ENCODE measurements around the gene SBSN.

Gene SBSN

DNA sequence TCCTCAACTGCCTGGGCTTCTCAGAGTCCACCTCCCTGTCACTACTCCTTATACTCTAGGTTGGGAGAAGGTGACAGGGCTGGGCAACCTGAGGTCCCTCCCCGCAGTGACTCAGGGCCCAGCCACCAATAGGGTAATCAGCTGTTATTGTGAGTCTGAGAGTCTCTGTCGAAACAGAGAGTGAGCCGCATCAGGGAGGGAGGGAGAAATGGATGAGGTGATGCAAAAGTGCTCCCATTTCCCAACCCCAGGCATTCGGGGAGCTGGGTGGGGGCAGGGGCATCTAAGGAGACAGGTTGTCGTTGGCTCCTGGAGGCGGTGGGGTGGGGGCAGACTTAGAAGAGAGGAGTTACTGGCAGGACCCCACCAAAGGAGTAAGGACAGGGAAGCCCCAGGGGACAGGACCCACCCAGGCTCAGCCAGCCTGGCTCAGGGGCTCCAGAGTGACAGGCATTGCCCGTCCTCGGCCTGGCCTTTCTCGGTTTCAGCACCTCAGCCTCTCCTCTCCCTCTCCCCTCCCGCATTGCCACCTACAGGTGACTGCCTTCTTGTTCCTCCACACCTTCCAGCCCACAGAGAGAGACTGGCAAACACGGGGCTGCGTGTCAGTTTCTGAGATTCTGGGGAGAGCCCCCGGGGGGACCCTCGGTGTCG lies 14.4 kb downstream of the SBSN start, which contains the start of gene DMKN:
DMKN (minus strand) TSS at position 22 of the 654 bp plus-strand sequence. CDS start 174 bp downstream, outside the sequence.
- H3K9me3 ChIP-seq (ENCODE audit: insufficient read depth, low read length, severe bottlenecking), result no peaks in the 10 kb centered on the region
- H3K27me3 ChIP-seq (ENCODE audit: insufficient read depth, low read length, poor library complexity), result peaks cover 15% of the 10 kb centered on the region
- H4K20me1 ChIP-seq (ENCODE audit: insufficient read depth, low read length), result no peaks in the 10 kb centered on the region; the same call in 1 of the 2 replicates
- no peak within 1 kb of the TSS for H3K4me2 ChIP-seq (ENCODE audit: insufficient read depth, low read length)
- no peaks in the 10 kb centered on the region for H3K4me1 ChIP-seq (ENCODE audit: insufficient read depth, low read length)
- no peak for DNase-seq
- no peak within 1 kb of the TSS for H3K4me3 ChIP-seq (ENCODE audit: low read depth in 1 of 2, low read length in 2 of 2)
- H3K36me3 ChIP-seq (ENCODE audit: insufficient read depth, low read length), result no peaks in the 10 kb centered on the region
- H2AFZ ChIP-seq (ENCODE audit: low read depth, low read length), result no peak within 1 kb of the TSS
- TF ChIP-seq EZH2 (IDR thresholded peaks at IDR 0.05; ENCODE audit: borderline replicate concordance, low read depth, low read length, severe bottlenecking), result no peak
- TF ChIP-seq, protein P1, sequence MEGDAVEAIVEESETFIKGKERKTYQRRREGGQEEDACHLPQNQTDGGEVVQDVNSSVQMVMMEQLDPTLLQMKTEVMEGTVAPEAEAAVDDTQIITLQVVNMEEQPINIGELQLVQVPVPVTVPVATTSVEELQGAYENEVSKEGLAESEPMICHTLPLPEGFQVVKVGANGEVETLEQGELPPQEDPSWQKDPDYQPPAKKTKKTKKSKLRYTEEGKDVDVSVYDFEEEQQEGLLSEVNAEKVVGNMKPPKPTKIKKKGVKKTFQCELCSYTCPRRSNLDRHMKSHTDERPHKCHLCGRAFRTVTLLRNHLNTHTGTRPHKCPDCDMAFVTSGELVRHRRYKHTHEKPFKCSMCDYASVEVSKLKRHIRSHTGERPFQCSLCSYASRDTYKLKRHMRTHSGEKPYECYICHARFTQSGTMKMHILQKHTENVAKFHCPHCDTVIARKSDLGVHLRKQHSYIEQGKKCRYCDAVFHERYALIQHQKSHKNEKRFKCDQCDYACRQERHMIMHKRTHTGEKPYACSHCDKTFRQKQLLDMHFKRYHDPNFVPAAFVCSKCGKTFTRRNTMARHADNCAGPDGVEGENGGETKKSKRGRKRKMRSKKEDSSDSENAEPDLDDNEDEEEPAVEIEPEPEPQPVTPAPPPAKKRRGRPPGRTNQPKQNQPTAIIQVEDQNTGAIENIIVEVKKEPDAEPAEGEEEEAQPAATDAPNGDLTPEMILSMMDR (IDR thresholded peaks at IDR 0.05; ENCODE audit: borderline replicate concordance, extremely low read depth, low read length, poor library complexity, severe bottlenecking), result no peak
- no peak within 1 kb of the TSS for H3K27ac ChIP-seq (ENCODE audit: low read length)
- no peaks in the 10 kb centered on the region for H3K79me2 ChIP-seq (ENCODE audit: insufficient read depth, low read length)
- no peak for ATAC-seq (ENCODE audit: insufficient read depth, low read depth)
- no peak within 1 kb of the TSS for H3K9ac ChIP-seq (ENCODE audit: low read depth, low read length)

DNA sequence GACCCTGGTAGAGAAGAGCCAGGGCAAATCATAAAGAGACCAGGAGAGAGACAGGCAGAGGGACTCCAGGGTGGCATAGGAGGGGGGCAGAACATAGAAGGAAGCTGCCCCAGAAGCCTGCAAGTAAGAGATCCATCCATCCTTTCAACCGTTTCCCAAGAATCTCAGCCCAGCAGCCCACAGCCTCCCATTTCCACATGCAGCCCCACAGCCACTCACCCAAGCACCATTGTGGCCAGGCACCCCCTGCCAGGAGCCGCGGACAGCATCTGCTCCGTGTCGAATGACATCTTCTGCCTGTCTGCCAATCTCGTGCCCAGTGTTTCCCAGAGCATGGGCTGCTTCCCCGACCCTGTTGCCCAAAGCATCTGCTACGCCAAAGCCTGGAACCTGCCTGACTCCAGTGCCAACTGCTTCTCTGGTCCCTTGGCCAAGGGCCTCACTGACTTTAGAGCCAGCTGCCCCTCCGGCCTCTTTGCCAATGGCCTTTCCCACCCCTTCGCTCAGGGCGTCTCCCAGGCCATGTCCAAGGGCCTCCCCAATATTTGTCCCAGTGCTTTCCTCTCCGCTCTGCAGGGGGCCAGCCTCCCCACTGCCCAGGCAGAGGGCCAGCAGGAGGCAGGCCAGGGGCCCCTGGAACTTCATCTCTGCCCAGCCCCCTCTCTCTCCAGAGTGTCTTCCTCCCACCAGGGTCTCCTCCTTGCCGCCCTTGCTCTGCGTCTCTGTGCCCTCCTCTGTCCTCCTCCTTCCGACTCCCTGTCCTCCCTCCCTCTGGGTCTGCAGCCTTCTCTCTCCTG lies 15.1 kb downstream of the SBSN start:
- peaks cover 21% of the 10 kb centered on the region for H3K27me3 ChIP-seq (ENCODE audit: insufficient read depth, low read length, poor library complexity)
- no peak overlapping the region for H3K4me2 ChIP-seq (ENCODE audit: insufficient read depth, low read length)
- DNase-seq (no peak), ATAC-seq (ENCODE audit: insufficient read depth, low read depth) (no peak)
- TF ChIP-seq EZH2 (IDR thresholded peaks at IDR 0.05; ENCODE audit: borderline replicate concordance, low read depth, low read length, severe bottlenecking), result no peak
- TF ChIP-seq, protein P1 (IDR thresholded peaks at IDR 0.05; ENCODE audit: borderline replicate concordance, extremely low read depth, low read length, poor library complexity, severe bottlenecking), result no peak
- no peaks in the 10 kb centered on the region for H3K9me3 ChIP-seq (ENCODE audit: insufficient read depth, low read length, severe bottlenecking)
- no peak overlapping the region for H3K4me3 ChIP-seq (ENCODE audit: low read depth in 1 of 2, low read length in 2 of 2)
- no peaks in the 10 kb centered on the region for H3K36me3 ChIP-seq (ENCODE audit: insufficient read depth, low read length)
- H2AFZ ChIP-seq (ENCODE audit: low read depth, low read length), result no peak overlapping the region
- H3K9ac ChIP-seq (ENCODE audit: low read depth, low read length), result no peak overlapping the region
- H3K4me1 ChIP-seq (ENCODE audit: insufficient read depth, low read length), result no peaks in the 10 kb centered on the region
- H3K27ac ChIP-seq (ENCODE audit: low read length), result no peak overlapping the region
- no peaks in the 10 kb centered on the region for H3K79me2 ChIP-seq (ENCODE audit: insufficient read depth, low read length)
- no peaks in the 10 kb centered on the region; the same call in 1 of the 2 replicates for H4K20me1 ChIP-seq (ENCODE audit: insufficient read depth, low read length)

DNA sequence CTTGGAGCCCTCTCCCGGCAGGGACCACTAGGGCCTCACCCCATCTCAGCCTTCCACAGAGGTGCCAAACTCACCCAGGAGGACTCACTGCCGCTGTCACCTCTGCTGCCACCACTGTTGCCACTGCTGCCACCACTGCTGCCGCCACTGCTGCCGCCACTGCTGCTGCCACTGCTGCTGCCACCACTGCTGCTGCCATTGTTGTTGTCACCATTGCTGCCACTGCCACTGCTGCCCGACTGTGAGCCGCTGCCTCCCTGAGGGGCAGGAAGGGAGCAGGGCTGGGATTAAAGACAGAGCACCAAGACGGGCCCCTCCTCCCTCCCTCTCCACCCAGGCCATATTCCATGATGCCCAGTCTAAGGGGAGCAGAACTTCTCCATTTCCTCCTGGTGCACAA lies 16.8 kb downstream of the SBSN start:
- Histone ChIP-seq H3K79me2 (ENCODE audit: insufficient read depth, low read length) (no peaks in the 10 kb centered on the region), H3K4me3 (ENCODE audit: low read depth in 1 of 2, low read length in 2 of 2) (no peak overlapping the region), H3K4me2 (ENCODE audit: insufficient read depth, low read length) (no peak overlapping the region), H3K9me3 (ENCODE audit: insufficient read depth, low read length, severe bottlenecking) (no peaks in the 10 kb centered on the region), H3K4me1 (ENCODE audit: insufficient read depth, low read length) (no peaks in the 10 kb centered on the region), H3K9ac (ENCODE audit: low read depth, low read length) (no peak overlapping the region), H3K36me3 (ENCODE audit: insufficient read depth, low read length) (no peaks in the 10 kb centered on the region), H3K27me3 (ENCODE audit: insufficient read depth, low read length, poor library complexity) (peaks cover 36% of the 10 kb centered on the region), H3K27ac (ENCODE audit: low read length) (no peak overlapping the region), H2AFZ (ENCODE audit: low read depth, low read length) (no peak overlapping the region), H4K20me1 (ENCODE audit: insufficient read depth, low read length) (no peaks in the 10 kb centered on the region; the same call in 1 of the 2 replicates)
- no peak for TF ChIP-seq EZH2 (IDR thresholded peaks at IDR 0.05; ENCODE audit: borderline replicate concordance, low read depth, low read length, severe bottlenecking)
- TF ChIP-seq, protein P1 (IDR thresholded peaks at IDR 0.05; ENCODE audit: borderline replicate concordance, extremely low read depth, low read length, poor library complexity, severe bottlenecking), result no peak
- DNase-seq (no peak), ATAC-seq (ENCODE audit: insufficient read depth, low read depth) (no peak)
